Testis (tissue), 3 donors: ENCODE measurements around the gene ALOX12. TPM values are rescaled to one million over a fixed set of nuclear protein-coding genes. Genes with fewer than 3 reads are reported as not detected.

Source experiments
- DNase-seq: peaks from one replicate; pipeline ENCODE4 v3.0.0-alpha.2; 2019
- H3K27ac ChIP-seq, 2 donors: fragments of 200-600 bp; sonication (generic); one replicate each; pipeline ENCODE4 v1.5.1; 2019
- H3K27me3 ChIP-seq: fragments of 200-600 bp; sonication (generic); one replicate; pipeline ENCODE4 v1.5.1; 2019
- H3K36me3 ChIP-seq: fragments of 200-600 bp; sonication (generic); one replicate; pipeline ENCODE4 v1.5.1; 2017; ENCODE audit warnings: low read depth; ENCODE audit errors: missing control alignments
- H3K4me1 ChIP-seq: fragments of 200-600 bp; sonication (generic); one replicate; pipeline ENCODE4 v1.5.1; 2019
- H3K4me3 ChIP-seq, 2 donors: fragments of 200-600 bp; sonication (generic); one replicate each; pipeline ENCODE4 v1.5.1; 2017 to 2019
- H3K9me3 ChIP-seq: fragments of 200-600 bp; sonication (generic); one replicate; pipeline ENCODE4 v1.5.1; 2017
- CTCF ChIP-seq, 3 experiments: fragments of 450-650 bp in 2 of 3; fragments of 200-600 bp in 1 of 3; sonication (generic) in 1 of 3; IDR thresholded peaks; one replicate each; pipeline ENCODE4 v1.5.1; 2016 to 2019; ENCODE audit warnings: antibody characterized with exemption in 3 of 3, mild to moderate bottlenecking in 2 of 3, moderate library complexity in 1 of 3
- POLR2A ChIP-seq: fragments of 450-650 bp; IDR thresholded peaks from one replicate; pipeline ENCODE4 v1.6.1; 2017; ENCODE audit warnings: antibody characterized with exemption, mild to moderate bottlenecking, moderate library complexity
- WGBS, 2 donors: methylation state at CpG; one replicate each; pipeline ENCODE4 v1.1.5; 2018; 5-methylcytosine and 5-hydroxymethylcytosine counted together
- intact Hi-C: fragments of 100-400 bp; cut with DNase I; formaldehyde crosslinking; loops from one replicate; pipeline ENCODE4 v1.15.1; 2023; ENCODE audit warnings: low total_unique reads
- polyA plus RNA-seq: library from polyadenylated mRNA; stranded (reverse); fragments of 350-450 nt; fragmentation: Illumina TruSeq; extraction: RNeasy Lipid Tissue Mini Kit (QIAGEN cat#74804); gene quantifications from one replicate; pipeline ENCODE4 v1.2.3, GENCODE V29; 2014; ENCODE audit warnings: low read depth, low replicate concordance; ENCODE audit not compliant: insufficient read depth
- total RNA-seq, 2 donors: library from RNA; depleted of rRNA; stranded (reverse); fragments of >200 nt; gene quantifications; one replicate each; pipeline ENCODE4 v1.2.3, GENCODE V29; 2016

ALOX12 gene
- total and polyA plus RNA-seq, 3 donors from 2014 or later: 0.24 to 0.50 (median 0.25) TPM

GRCh38 chr17:7022781-7023571 lies 27.1 kb downstream of the ALOX12 start, which contains the start of gene BCL6B:
BCL6B (plus strand) TSS chr17:7023050; CDS start chr17:7023672, 622 bp downstream.
- TF ChIP-seq CTCF (IDR thresholded peaks at IDR 0.05) (no peak), POLR2A (no peak)
- H3K27me3 ChIP-seq: no peaks in the 10 kb centered on the region
- 6 to 8% methylated on average over 42 to 44 of the region's 47 CpGs for WGBS, 2 donors
- H3K27ac ChIP-seq: peak within 1 kb of the TSS in 1 of 2 donors; percentile 33
- DNase-seq: no peak
- H3K9me3 ChIP-seq: no peaks in the 10 kb centered on the region
- peak within 1 kb of the TSS; percentile 18 to 43 for H3K4me3 ChIP-seq
- intact Hi-C loops: no loop called here
- peaks cover 8% of the 10 kb centered on the region for H3K4me1 ChIP-seq
- H3K36me3 ChIP-seq: no peaks in the 10 kb centered on the region

GRCh38 chr17:7023576-7024401 lies 27.9 kb downstream of the ALOX12 start:
- peak overlapping the region in 1 of 2 donors; percentile 33 for H3K27ac ChIP-seq
- DNase-seq: peak; percentile 93
- no peak for TF ChIP-seq CTCF (IDR thresholded peaks at IDR 0.05)
- no peak for TF ChIP-seq POLR2A
- no peaks in the 10 kb centered on the region for H3K27me3 ChIP-seq
- H3K4me1 ChIP-seq: peaks cover 8% of the 10 kb centered on the region
- H3K36me3 ChIP-seq: no peaks in the 10 kb centered on the region
- peak overlapping the region in 1 of 2 donors; percentile 43 for H3K4me3 ChIP-seq
- WGBS, 2 donors: 9 to 29% methylated on average over 29 to 51 of the region's 51 CpGs
- intact Hi-C loops: no loop called here
- H3K9me3 ChIP-seq: no peaks in the 10 kb centered on the region

- H3K27me3 ChIP-seq: no peaks in the 10 kb centered on the region
- H3K36me3 ChIP-seq: no peaks in the 10 kb centered on the region
- H3K4me1 ChIP-seq: peaks cover 8% of the 10 kb centered on the region
- no peak overlapping the region for H3K27ac ChIP-seq
- WGBS, 2 donors: 39 to 62% methylated on average over 3 to 8 of the region's 8 CpGs
- no peaks in the 10 kb centered on the region for H3K9me3 ChIP-seq
- intact Hi-C loops: no loop called here
- H3K4me3 ChIP-seq: peak overlapping the region in 1 of 2 donors; percentile 43
- TF ChIP-seq CTCF (IDR thresholded peaks at IDR 0.05) (no peak), POLR2A (no peak)
- DNase-seq: no peak
Measured at GRCh38 chr17:7024402-7024785, 28.5 kb downstream of the ALOX12 start.

GRCh38 chr17:7025245-7025644 lies 29.4 kb downstream of the ALOX12 start:
- H3K36me3 ChIP-seq: no peaks in the 10 kb centered on the region
- 78 to 92% methylated on average over 1 of the region's 1 CpG for WGBS, 2 donors
- TF ChIP-seq POLR2A: no peak
- no peak for TF ChIP-seq CTCF (IDR thresholded peaks at IDR 0.05)
- no peak for DNase-seq
- intact Hi-C loops: no loop called here
- no peaks in the 10 kb centered on the region for H3K9me3 ChIP-seq
- no peaks in the 10 kb centered on the region for H3K27me3 ChIP-seq
- H3K4me3 ChIP-seq: no peak overlapping the region
- H3K27ac ChIP-seq: no peak overlapping the region
- peaks cover 7% of the 10 kb centered on the region for H3K4me1 ChIP-seq
